ENCODE measurements around the gene CFAP299.
A peak's percentile ranks its signal among the peaks of the same experiment; 100 is the strongest.

Gene CFAP299

GRCh38 chr4:80466618-80467017 lies 131.1 kb downstream of the CFAP299 start:
- no peak overlapping the region for H3K4me3 ChIP-seq (ENCODE audit: low read length)
- DNase-seq (ENCODE audit: low read depth, low spot score), result no peak

- H3K4me3 ChIP-seq (ENCODE audit: low read length), result no peak overlapping the region
- DNase-seq (ENCODE audit: low read depth, low spot score), result no peak
Measured at GRCh38 chr4:80471756-80472155, 136.2 kb downstream of the CFAP299 start.

DNA sequence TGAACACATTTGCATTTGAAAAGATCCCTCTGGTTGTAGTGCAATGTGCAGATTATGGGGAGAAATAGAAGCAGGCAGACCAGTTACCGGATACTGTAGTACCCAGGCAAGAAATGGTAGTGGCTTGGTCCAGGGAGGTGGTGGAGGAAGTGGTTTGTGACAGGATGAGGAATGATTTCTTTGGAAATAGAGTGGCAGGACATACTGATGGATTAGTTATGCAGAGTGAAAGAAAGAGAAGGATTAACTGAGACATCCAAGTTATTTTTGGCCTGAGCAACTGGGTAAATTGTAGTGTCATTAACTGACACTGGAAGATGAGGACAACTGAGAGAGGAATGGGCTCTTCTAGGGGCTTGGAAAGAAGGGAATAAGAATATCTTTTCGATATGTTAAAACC lies 139.7 kb downstream of the CFAP299 start:
- DNase-seq (ENCODE audit: low read depth, low spot score), result no peak
- no peak overlapping the region for H3K4me3 ChIP-seq (ENCODE audit: low read length)

- no peak overlapping the region for H3K4me3 ChIP-seq (ENCODE audit: low read length)
- DNase-seq (ENCODE audit: low read depth, low spot score), result no peak
Measured at GRCh38 chr4:80475798-80476197, 140.3 kb downstream of the CFAP299 start.

DNA sequence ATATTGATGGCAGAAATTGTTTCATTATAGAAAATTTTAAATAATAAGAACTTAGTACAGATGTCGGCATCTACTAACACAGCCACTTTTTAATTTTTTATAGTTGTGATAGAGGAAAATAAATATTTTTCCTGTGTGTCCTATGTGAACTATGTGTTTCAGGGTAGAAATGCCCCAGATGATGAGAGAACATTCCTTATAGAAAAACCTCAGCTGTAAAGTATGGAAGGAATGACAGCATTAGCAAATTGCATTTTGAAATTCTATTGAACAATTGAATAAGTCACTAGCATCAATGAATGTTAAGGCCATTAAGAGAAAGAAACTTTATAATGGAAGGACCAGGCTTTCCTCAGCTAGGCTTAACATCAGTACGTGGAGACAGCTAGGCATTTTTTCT lies 149.2 kb downstream of the CFAP299 start:
- H3K4me3 ChIP-seq (ENCODE audit: low read length), result no peak overlapping the region
- no peak for DNase-seq (ENCODE audit: low read depth, low spot score)

- no peak overlapping the region for H3K4me3 ChIP-seq (ENCODE audit: low read length)
- no peak for DNase-seq (ENCODE audit: low read depth, low spot score)
Measured at GRCh38 chr4:80486603-80487002, 151.1 kb downstream of the CFAP299 start.

DNA sequence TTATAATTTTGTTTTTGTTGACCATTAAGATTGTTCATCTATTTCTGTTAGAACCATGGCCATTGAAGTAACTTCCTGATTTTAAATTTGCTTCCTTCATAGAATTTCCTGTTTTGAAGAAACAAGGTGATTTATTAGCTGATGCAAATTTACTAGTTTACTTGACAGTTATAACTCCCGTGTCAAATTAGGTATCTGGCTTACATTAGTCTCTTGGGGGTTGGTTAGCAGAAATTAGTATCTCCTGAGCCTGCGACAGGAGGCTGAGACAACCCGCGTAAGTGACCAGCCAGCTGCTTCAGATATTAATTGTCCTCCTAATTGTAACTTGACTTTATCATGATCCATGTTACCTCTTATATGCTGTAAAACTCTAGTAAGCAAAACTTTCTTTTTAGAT lies 154.3 kb downstream of the CFAP299 start:
- no peak overlapping the region for H3K4me3 ChIP-seq (ENCODE audit: low read length)
- DNase-seq (ENCODE audit: low read depth, low spot score), result no peak

DNA sequence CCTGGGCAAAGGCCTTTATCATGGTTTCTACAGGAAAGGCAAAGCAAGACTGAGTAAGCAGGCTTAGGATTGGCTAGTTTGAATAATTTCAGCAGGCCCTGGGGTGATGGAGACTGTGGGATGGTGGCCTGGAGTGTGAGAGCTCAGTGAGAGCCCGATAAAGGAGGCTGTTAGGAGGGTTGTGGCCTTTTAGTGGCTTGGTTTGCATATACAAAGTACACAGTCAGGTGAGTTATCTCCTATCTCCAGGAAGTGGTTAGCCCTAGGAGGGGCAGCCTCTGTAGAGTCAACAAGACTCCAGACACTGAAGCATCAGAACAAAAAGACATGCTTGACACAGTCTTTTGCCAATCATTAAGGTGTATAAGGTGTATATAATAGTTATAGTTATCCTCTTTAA lies 157.2 kb downstream of the CFAP299 start:
- no peak overlapping the region for H3K4me3 ChIP-seq (ENCODE audit: low read length)
- DNase-seq (ENCODE audit: low read depth, low spot score), result peak; percentile 88

- no peak for DNase-seq (ENCODE audit: low read depth, low spot score)
- H3K4me3 ChIP-seq (ENCODE audit: low read length), result no peak overlapping the region
Measured at GRCh38 chr4:80495865-80496264, 160.3 kb downstream of the CFAP299 start.

GRCh38 chr4:80498725-80499124 lies 163.2 kb downstream of the CFAP299 start:
- H3K4me3 ChIP-seq (ENCODE audit: low read length), result no peak overlapping the region
- no peak for DNase-seq (ENCODE audit: low read depth, low spot score)

DNA sequence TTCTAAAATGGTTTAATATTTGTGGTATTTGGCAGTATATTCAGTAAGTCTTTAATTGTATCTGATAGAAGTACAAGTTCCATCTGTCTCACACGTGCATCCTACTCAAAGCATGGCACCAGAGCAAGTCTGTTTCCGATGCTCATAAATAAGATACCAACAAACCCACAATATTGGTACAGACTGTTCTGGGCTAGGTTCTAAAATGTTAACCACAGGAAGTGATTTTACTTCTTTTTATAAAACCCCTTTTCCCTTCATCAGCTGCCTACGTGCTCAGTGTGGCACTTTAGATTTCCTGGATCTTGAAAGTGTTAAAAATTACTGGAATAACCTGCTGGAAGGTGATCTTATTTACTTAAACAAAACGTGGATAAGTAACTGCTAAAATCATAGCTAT lies 165.1 kb downstream of the CFAP299 start:
- DNase-seq (ENCODE audit: low read depth, low spot score), result peak; percentile 83
- no peak overlapping the region for H3K4me3 ChIP-seq (ENCODE audit: low read length)

GRCh38 chr4:80507077-80507476 lies 171.5 kb downstream of the CFAP299 start:
- no peak overlapping the region for H3K4me3 ChIP-seq (ENCODE audit: low read length)

GRCh38 chr4:80507507-80507906 lies 172.0 kb downstream of the CFAP299 start:
- H3K4me3 ChIP-seq (ENCODE audit: low read length), result no peak overlapping the region
- DNase-seq (ENCODE audit: low read depth, low spot score), result no peak

More at GRCh38 chr4:80507077-80507476, 171.5 kb downstream of the CFAP299 start:
- DNase-seq (ENCODE audit: low read depth, low spot score), result no peak

DNA sequence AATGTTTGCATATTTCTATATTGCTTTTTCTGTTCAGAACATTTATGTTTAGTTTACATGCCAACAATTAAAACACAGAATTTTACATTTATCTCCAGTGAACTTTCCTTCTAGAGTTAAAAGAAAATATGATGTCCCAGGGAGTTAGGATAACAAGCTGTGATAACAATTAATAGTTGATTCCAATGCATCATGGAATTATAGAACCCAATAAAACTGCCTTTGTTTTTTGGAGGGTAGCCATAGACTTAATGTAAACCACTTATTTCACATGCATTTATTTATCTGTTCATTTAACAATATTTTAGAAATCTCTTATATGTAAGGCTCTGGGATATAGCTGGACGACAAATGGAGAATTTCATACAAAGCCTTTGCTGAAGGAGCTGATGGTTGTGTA lies 180.0 kb downstream of the CFAP299 start:
- DNase-seq (ENCODE audit: low read depth, low spot score), result no peak
- H3K4me3 ChIP-seq (ENCODE audit: low read length), result no peak overlapping the region

DNA sequence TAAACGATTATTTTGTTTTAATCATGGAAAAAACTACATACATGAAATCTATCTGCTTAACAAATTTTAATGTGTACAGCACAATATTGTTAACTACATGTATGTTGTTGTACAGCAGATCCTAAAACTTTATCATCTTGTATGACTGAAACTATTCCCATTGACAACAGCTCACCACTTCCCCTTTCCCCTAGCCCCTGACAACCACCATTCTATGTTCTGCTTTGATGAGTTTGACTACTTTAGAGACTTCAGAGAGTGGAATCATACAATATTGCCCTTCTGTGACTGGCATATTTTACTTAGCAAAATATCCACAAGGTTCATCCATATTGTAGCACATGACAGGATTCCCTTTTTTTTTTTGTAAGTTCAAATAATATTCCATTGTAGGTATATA lies 185.9 kb downstream of the CFAP299 start:
- H3K4me3 ChIP-seq (ENCODE audit: low read length), result no peak overlapping the region
- DNase-seq (ENCODE audit: low read depth, low spot score), result no peak

DNA sequence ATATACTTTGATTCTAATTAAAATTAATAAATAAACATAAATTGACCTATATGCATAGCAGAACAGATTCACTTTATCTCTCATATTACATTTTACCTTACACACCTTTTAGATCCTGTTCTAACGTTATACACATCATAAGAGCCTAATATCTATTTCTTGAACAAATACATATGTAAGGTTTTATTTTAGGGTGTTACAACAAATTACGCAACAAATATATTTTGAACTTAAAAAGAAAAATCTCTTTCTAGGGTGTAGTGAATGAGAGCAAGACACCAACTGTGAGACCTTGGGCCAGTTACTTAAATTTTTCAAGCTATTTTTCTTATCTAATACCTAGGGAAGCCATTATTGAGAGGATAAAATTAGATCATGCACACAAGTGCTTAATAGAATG lies 191.2 kb downstream of the CFAP299 start:
- H3K4me3 ChIP-seq (ENCODE audit: low read length), result no peak overlapping the region

DNA sequence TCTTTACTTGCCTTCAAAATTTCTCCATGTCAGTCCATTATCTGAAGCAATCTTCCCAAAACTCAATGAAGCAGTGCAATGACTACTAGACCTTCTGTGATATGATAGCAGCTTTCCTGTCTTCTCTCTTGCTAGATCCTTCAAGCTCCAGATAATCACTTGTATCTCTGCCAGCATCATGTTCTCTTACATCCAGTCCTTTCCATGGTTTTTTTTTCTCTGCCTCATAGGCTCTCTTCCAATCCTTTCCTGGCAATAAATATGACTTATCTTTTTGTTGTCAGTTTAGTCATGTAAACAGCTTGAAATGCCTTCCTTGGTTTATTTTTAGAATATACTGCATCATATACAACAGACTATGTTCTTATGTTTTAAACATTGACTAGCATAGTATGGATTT lies 193.5 kb downstream of the CFAP299 start:
- H3K4me3 ChIP-seq (ENCODE audit: low read length), result no peak overlapping the region
- DNase-seq (ENCODE audit: low read depth, low spot score), result no peak

More for the DNA sequence above, 191.2 kb downstream of the CFAP299 start:
- no peak for DNase-seq (ENCODE audit: low read depth, low spot score)

GRCh38 chr4:80532674-80533333 lies 197.3 kb downstream of the CFAP299 start:
- no peak for DNase-seq (ENCODE audit: low read depth, low spot score)
- H3K4me3 ChIP-seq (ENCODE audit: low read length), result no peak overlapping the region

- H3K4me3 ChIP-seq (ENCODE audit: low read length), result no peak overlapping the region
Measured at GRCh38 chr4:80535551-80535950, 200.0 kb downstream of the CFAP299 start.

GRCh38 chr4:80538276-80538926 lies 202.9 kb downstream of the CFAP299 start:
- no peak for DNase-seq (ENCODE audit: low read depth, low spot score)
- no peak overlapping the region for H3K4me3 ChIP-seq (ENCODE audit: low read length)

More at GRCh38 chr4:80535551-80535950, 200.0 kb downstream of the CFAP299 start:
- DNase-seq (ENCODE audit: low read depth, low spot score), result no peak

DNA sequence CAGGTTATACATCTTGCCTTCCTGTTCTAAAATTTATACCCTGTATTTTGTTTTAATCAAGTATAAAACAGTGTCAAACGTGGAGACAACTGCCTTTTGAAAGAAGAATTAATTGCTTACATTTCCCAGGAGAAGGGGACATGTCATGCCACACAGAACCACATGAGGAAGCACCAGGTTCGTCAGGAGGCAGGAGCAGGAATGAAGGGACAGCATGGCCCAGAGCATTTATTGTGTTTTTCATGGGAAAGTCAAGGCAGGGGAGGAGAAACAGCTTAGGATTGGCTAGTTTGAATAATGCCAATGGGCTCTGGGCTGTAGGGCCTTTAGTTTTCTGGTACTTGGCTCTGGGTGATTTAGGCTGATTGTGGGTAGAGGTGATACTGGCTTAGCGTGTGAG lies 203.7 kb downstream of the CFAP299 start:
- no peak for DNase-seq (ENCODE audit: low read depth, low spot score)
- H3K4me3 ChIP-seq (ENCODE audit: low read length), result no peak overlapping the region

Measured in Jurkat, Clone E6-1 (cell line).